Panc1 (cell line): Measurements from ENCODE around the gene HS3ST5. TPM values are rescaled to one million over a fixed set of nuclear protein-coding genes. Genes with fewer than 3 reads are reported as not detected.

ENCODE experiments used
- ATAC-seq: fragments of 200-7000 bp; cut with Tn5 transposase; 2 replicates; pipeline ENCODE4 v1.9.1; 2020; ENCODE audit warnings: mild to moderate bottlenecking, moderate library complexity
- BruUV-seq: library from RNA; stranded (reverse); fragments of 400-500 nt; replicated peaks from 2 replicates; lab custom pipeline; 2021; lab: Mats Ljungman, UMichigan
- CTCF ChIA-PET: fragments of 300-600 bp; sonication (Branson Sonifier 250); formaldehyde crosslinking; loops from one replicate; lab custom pipeline; 2022; ENCODE audit warnings: antibody characterized with exemption; lab: Charles Lee
- POLR2A ChIA-PET: fragments of 300-600 bp; sonication (Branson Sonifier 250); formaldehyde crosslinking; loops from one replicate; lab custom pipeline; 2022; ENCODE audit warnings: antibody characterized with exemption; lab: Charles Lee
- DNase-seq: peaks from one replicate; pipeline ENCODE4 v3.0.0-alpha.2; 2010; ENCODE audit warnings: low read depth, low spot score
- H3K27ac ChIP-seq: 2 replicates; pipeline ENCODE4 v1.5.1; 2011; ENCODE audit warnings: mild to moderate bottlenecking, low read length, inconsistent platforms
- H3K27me3 ChIP-seq: fragments of 200-500 bp; sonication (Bioruptor generic); 2 replicates; pipeline ENCODE4 v1.6.0; 2014; ENCODE audit warnings: low read length, inconsistent platforms; ENCODE audit not compliant: control insufficient read depth, insufficient read depth
- H3K36me3 ChIP-seq: fragments of 200-500 bp; sonication (Bioruptor generic); 2 replicates; pipeline ENCODE4 v1.5.1; 2014; ENCODE audit warnings: inconsistent platforms, mild to moderate bottlenecking, low read length, moderate library complexity; ENCODE audit not compliant: control insufficient read depth, insufficient read depth
- H3K4me1 ChIP-seq: 2 replicates; pipeline ENCODE4 v1.5.1; 2011; ENCODE audit warnings: inconsistent platforms, mild to moderate bottlenecking, low read length, moderate library complexity; ENCODE audit not compliant: control insufficient read depth, insufficient read depth
- H3K4me3 ChIP-seq, 2 experiments: 2 replicates each; pipeline ENCODE4 v1.5.1; 2011 to 2012; ENCODE audit warnings: low read depth in 2 of 2, low read length in 2 of 2, mild to moderate bottlenecking in 2 of 2, inconsistent platforms in 1 of 2, moderate library complexity in 1 of 2
- H3K9me3 ChIP-seq: fragments of 200-500 bp; sonication (Bioruptor generic); 2 replicates; pipeline ENCODE4 v1.5.1; 2014; ENCODE audit warnings: low read depth, mild to moderate bottlenecking, inconsistent platforms, low read length, moderate library complexity; ENCODE audit not compliant: control insufficient read depth, insufficient read depth
- CTCF ChIP-seq: fragments of 450-650 bp; IDR thresholded peaks from 2 replicates; pipeline ENCODE4 v1.5.1; 2017; ENCODE audit warnings: mild to moderate bottlenecking
- POLR2AphosphoS5 ChIP-seq: IDR thresholded peaks from 2 replicates; pipeline ENCODE4 v1.6.1; 2012; ENCODE audit warnings: mild to moderate bottlenecking, low read depth, low read length, moderate library complexity
- SIN3A ChIP-seq: IDR thresholded peaks from 2 replicates; pipeline ENCODE4 v1.6.1; 2012; ENCODE audit warnings: low read depth, mild to moderate bottlenecking, low read length, moderate library complexity, borderline replicate concordance; ENCODE audit not compliant: insufficient read depth
- TCF7L2 ChIP-seq: IDR thresholded peaks from 2 replicates; pipeline ENCODE4 v1.6.1; 2011; ENCODE audit warnings: mild to moderate bottlenecking, low read depth, low read length, inconsistent platforms
- in situ Hi-C: cut with HindIII; loops from 2 replicates; pipeline ENCODE4 v1.10.0; 2016; ENCODE audit warnings: low sequenced_read_pairs, low pct_unique_long_range_greater_than_20kb
- intact Hi-C: fragments of 100-400 bp; cut with micrococcal nuclease; formaldehyde crosslinking; loops from one replicate; pipeline ENCODE4 v1.10.0; 2022; ENCODE audit not compliant: unreplicated experiment
- total RNA-seq: library from RNA; stranded (reverse); gene quantifications from one replicate; pipeline ENCODE4 v1.2.1, GENCODE V29; 2021; ENCODE audit not compliant: unreplicated experiment
- TF ChIP-seq, protein P1 (sequence below), 2 experiments: IDR thresholded peaks; 2 replicates each; pipeline ENCODE4 v1.6.1; 2011 to 2012; ENCODE audit warnings: low read depth in 2 of 2, control low read depth in 1 of 2, low read length in 1 of 2, mild to moderate bottlenecking in 1 of 2, moderate library complexity in 1 of 2; ENCODE audit not compliant: insufficient read depth in 1 of 2

Gene HS3ST5
- total RNA-seq, 1 experiment from 2014 or later = 0.05 TPM

GRCh38 chr6:114115652-114116051 lies 227.2 kb downstream of the HS3ST5 start:
- POLR2A ChIA-PET = no interaction called here

DNA sequence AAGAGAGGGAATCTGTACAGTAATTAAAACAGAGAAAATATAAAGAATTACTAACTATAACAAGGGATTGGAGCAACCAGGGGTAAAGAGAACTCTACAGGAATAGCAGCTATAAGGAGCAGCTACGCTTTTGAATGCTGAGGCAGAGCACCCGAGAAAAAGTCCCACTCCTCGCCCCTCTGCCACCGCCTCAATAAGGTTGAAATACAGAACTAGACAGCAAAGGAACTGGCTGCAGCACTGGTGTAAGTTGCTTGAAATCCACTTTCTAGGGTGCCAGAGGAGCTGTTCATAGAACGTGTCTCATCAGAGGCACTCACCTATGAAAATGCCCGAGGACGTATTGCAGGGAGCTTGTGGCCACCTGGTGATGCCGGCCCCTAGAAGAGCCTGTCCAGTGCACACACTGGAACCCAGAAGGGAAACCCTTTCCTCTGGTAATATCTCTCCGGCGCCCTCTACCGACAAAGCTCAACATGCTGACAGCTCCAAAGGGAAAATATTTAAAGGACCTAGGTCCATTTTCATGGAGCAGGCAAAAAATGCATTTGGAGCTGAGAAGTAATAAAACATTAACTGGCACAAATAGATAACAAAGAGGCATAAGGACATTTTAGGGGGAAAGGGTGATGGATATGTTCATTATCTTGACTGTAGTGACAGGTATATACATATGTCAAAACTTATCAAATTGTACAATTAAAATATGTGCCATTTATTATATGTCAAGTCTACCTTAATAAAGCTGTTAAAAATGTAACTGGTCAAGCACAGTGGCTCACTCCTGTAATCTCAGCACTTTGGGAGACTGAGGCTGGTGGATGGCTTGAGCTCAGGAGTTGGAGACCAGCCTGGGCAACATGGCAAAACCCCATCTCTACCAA lies 234.5 kb downstream of the HS3ST5 start:
- H3K4me3 ChIP-seq = no peak overlapping the region
- ChIA-PET CTCF (interaction anchor here (0.6 to 1.4 kb wide), 7 partner anchors 10 to 739 kb away, joined by 3 to 7 read pairs (median 3); no protein-coding TSS in a partner anchor), POLR2A (no interaction called here)
- TF ChIP-seq, protein P1, sequence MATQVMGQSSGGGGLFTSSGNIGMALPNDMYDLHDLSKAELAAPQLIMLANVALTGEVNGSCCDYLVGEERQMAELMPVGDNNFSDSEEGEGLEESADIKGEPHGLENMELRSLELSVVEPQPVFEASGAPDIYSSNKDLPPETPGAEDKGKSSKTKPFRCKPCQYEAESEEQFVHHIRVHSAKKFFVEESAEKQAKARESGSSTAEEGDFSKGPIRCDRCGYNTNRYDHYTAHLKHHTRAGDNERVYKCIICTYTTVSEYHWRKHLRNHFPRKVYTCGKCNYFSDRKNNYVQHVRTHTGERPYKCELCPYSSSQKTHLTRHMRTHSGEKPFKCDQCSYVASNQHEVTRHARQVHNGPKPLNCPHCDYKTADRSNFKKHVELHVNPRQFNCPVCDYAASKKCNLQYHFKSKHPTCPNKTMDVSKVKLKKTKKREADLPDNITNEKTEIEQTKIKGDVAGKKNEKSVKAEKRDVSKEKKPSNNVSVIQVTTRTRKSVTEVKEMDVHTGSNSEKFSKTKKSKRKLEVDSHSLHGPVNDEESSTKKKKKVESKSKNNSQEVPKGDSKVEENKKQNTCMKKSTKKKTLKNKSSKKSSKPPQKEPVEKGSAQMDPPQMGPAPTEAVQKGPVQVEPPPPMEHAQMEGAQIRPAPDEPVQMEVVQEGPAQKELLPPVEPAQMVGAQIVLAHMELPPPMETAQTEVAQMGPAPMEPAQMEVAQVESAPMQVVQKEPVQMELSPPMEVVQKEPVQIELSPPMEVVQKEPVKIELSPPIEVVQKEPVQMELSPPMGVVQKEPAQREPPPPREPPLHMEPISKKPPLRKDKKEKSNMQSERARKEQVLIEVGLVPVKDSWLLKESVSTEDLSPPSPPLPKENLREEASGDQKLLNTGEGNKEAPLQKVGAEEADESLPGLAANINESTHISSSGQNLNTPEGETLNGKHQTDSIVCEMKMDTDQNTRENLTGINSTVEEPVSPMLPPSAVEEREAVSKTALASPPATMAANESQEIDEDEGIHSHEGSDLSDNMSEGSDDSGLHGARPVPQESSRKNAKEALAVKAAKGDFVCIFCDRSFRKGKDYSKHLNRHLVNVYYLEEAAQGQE (IDR thresholded peaks at IDR 0.05; ENCODE audit: insufficient read depth in 1 of 2, low read depth in 2 of 2, low read length in 1 of 2) = no peak
- TF ChIP-seq SIN3A (no peak), CTCF (peak; percentile 91), TCF7L2 (no peak)
- in situ Hi-C loops (no loop called here), intact Hi-C loops (loop anchor here (2.0 kb wide), 1 partner anchor 114 kb away; no protein-coding TSS in a partner anchor)
- no peaks in the 10 kb centered on the region for H3K4me1 ChIP-seq
- H3K27ac ChIP-seq = no peak overlapping the region
- H3K27me3 ChIP-seq = peaks cover 7% of the 10 kb centered on the region; the same call in 1 of the 2 replicates
- ATAC-seq = peak; percentile 92
- peak; percentile 33 for DNase-seq
- BruUV-seq = no TSS peak
- H3K9me3 ChIP-seq = no peaks in the 10 kb centered on the region
- no peaks in the 10 kb centered on the region for H3K36me3 ChIP-seq

More at GRCh38 chr6:114115652-114116051, 227.2 kb downstream of the HS3ST5 start:
- intact Hi-C loops (no loop called here), in situ Hi-C loops (no loop called here)
- no peaks in the 10 kb centered on the region for H3K36me3 ChIP-seq
- BruUV-seq = no TSS peak
- no peak overlapping the region for H3K27ac ChIP-seq
- DNase-seq (no peak), ATAC-seq (no peak)
- H3K4me3 ChIP-seq = no peak overlapping the region
- H3K4me1 ChIP-seq = no peaks in the 10 kb centered on the region
- no peaks in the 10 kb centered on the region for H3K27me3 ChIP-seq
- CTCF ChIA-PET = no interaction called here
- TF ChIP-seq, protein P1 (IDR thresholded peaks at IDR 0.05; ENCODE audit: insufficient read depth in 1 of 2, low read depth in 2 of 2, low read length in 1 of 2) = no peak
- TF ChIP-seq POLR2AphosphoS5 = no peak
- TF ChIP-seq CTCF = no peak
- TF ChIP-seq TCF7L2 = no peak
- no peak for TF ChIP-seq SIN3A
- H3K9me3 ChIP-seq = no peaks in the 10 kb centered on the region
